HG03159 (cell line): ENCODE results near the gene SLC26A1.
"Not testable (repeated sequence)": the region's sequence is repeated elsewhere in the genome, so short reads cannot be mapped to it uniquely, and the experiment has no call there.

ENCODE experiments used
- ATAC-seq: cut with Tn5 transposase; IDR thresholded peaks from one replicate; pipeline ENCODE4 v1.9.1; 2021; ENCODE audit warnings: mild to moderate bottlenecking, moderate library complexity; ENCODE audit not compliant: unreplicated experiment

SLC26A1 gene

DNA sequence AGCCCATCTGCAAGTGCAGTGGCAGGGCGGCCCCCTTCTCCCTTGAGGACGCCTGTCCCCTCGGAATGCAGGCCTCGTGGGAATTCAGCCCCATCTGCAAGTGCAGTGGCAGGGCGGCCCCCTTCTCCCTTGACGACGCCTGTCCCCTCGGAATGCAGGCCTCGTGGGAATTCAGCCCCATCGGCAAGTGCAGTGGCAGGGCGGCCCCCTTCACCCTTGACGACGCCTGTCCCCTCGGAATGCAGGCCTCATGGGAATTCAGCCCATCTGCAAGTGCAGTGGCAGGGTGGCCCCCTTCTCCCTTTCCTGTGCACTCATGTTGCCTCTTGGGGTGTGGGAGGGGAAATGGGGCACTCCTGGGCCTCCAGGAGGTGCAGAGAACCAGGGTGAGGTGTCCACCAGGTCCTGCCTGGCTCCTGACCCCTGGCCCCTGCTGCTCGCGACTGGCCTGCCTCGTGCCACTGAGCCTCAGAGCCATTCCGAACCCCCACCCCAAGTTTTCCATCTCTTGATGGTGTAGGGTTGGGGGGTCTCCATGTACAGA is 6.8 kb upstream of the SLC26A1 start:
- ATAC-seq, result no peak

DNA sequence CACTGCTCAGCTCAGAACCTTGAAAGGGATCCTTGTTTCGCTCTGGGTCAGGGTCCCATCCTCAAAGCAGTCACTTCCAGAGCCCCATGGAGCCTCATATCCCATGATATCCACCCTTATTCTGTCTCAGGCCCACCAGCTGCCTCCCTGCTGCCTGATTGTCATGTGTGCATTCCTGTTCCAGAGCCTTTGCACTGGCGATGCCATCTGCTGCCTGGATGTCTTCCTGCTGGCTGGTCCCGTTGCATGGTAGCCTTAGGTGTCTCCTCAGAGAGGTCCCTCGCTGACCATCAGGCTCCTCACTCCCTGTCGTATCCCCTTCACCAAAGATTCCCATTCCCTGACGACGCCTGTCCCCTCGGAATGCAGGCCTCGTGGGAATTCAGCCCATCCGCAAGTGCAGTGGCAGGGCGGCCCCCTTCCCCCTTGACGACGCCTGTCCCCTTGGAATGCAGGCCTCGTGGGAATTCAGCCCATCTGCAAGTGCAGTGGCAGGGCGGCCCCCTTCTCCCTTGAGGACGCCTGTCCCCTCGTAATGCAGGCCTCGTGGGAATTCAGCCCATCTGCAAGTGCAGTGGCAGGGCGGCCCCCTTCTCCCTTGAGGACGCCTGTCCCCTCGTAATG is 6.1 kb upstream of the SLC26A1 start:
- ATAC-seq, result not testable (repeated sequence)

DNA sequence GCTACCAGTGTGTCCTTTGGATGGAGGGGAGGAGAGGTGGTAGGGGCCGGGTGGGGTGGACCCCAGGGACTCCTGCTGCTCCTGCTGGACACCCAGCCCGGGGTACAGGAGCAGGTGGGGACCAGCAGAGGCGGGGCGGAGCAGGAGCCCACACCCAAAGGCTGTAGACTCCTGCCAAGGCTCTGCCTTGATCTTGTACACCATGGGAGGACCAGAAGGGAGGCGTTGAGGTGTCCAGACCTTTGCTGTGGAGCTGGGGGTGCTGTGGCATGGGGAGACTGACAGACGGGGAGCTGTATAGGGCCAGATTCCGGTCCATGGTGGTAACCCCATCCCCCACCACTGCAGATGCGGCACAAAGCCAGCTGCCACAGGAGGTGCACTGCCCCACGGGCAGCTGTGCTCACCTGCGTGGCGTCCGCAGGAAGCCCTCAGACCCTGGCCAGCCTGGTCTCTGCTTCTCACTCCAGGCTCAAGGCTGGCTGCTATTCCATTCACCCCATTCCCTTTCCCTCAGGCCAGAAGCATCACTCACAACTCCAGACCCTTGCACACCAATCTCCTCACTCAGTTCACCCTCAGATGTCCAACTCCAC is 5.0 kb upstream of the SLC26A1 start:
- ATAC-seq, result no peak

DNA sequence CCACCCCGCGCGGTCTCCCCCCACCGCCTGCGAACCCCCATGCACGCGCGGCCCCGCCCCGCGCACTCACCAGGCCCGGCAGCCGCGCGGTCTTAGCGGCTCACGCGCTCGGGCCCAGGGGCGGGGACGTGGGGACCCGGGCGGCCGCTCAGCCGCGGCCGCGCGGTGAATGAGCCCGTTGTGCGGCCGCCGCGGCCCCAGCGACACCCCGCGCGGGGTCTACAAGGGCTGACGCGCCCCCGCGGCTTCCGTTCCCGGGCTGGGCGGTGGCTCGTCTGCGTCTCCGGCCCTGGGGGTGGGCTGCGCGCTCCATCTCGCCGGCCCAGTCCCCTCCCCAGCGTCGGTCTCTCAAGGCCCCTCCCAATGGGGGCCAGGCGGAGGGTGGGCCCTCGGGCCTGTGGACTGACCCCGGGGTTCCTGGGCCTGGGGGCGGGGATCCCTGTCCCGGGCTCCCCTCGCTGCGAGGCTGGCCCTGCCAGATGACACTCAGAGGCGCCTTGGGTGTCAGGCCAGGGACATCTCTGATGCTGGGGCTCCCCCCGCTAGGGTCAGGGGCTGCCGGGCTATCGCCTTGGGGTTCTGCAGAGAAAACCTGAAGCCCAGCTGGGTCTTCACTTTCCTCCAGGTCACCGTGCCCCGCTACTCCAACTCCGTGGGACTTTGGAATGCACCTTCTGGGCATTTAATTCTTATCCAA is 4.3 kb upstream of the SLC26A1 start:
- ATAC-seq, result no peak

DNA sequence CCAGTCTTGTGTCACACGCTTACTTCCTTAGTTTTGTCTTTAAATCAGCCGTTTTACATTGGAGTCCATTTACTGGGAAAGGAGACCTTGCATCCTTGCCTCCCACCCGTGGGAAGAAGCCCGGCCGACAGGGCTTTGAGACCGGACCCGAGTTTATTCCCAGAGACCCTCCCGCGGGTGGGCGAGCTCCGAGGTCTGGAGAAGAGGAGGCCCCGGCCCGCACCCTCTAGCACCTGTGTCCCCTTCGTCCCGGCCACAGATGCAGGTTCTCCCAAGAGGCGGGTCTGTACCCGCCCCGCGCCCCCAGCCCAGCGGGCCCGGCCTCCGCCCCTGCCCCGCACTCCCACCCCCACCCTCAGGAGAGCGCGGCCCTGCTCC is 3.8 kb upstream of the SLC26A1 start:
- no peak for ATAC-seq

DNA sequence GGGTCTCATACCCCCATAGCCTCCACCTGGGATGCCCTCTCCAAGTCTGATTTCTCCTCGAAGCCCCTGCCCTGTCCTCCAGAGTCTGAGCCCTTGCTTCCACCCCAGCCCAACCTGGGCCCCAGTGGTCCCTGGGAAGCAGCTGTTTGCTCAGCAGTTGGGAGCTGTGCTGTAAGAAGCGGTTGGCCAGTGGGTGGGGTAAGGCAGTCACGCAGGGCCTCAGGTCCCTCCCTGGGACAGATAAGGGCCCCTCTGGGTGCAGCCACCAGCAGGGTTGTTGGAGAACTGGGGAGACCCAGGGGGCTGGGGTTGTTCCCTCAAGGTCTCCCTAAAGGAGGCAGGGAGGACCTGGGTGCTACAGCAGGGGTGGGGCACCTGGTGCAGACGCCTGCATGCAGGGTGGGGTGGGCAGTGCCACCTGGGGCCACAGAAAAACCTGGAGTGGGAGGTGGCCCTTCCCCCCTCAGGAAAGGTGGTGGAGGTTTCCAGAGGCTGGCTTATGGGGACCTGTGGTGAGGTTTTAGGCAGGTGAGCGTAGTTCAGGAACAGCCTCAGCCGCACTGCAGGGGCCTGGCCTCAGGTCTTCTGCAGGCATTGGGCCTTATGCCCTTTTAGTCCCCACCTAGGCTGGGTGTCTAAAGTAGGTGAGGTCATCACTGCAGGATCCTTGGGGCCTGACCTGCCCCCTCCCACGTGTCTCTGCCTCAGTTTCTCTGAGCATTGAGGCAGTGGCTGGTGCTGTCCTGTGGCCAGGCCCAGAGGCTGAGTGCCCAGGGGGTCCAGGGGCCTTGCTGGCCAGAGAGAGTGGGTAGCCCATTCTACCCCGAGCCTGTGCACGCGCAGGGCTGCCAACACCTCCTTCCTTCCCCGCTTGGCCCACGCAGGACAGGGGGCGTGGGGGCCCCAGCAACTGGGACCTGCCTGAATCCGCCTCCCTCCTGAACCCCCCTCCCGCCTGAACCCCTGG is 3.1 kb upstream of the SLC26A1 start:
- ATAC-seq, result no peak

DNA sequence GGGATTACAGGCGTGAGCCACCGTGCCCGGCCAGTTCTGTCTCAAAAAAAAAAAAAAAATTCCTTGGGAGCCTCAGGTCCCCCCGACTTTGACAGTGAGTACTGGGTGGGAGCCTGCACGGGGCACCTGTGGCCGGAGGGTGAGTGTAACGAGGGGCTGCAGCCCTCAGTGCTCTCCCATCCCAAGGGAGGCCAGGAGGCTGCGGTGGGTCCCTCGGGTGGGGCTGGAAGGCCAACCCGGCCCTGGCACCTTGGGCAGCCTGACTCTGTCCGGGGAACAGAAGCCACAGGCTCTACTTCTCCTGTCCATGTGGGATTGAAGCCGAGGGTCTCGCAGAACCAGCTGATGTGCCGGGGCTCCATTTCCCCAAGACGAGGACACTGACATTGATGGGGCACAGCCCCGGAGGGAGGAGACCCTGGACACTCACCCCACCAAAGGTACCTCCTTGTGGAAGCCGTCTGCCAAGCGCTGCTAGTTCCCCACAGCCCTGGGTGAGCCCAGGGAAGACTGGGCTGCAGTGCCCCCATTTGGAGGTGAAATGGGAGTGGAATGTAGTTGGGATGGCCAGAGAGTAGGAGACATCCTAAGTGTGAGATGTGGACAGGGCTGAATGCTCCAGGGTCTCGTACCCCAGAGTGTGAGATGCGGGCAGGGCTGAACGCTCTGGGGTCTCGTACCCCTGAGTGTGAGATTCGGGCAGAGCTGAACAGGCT is 2.3 kb upstream of the SLC26A1 start:
- no peak for ATAC-seq

DNA sequence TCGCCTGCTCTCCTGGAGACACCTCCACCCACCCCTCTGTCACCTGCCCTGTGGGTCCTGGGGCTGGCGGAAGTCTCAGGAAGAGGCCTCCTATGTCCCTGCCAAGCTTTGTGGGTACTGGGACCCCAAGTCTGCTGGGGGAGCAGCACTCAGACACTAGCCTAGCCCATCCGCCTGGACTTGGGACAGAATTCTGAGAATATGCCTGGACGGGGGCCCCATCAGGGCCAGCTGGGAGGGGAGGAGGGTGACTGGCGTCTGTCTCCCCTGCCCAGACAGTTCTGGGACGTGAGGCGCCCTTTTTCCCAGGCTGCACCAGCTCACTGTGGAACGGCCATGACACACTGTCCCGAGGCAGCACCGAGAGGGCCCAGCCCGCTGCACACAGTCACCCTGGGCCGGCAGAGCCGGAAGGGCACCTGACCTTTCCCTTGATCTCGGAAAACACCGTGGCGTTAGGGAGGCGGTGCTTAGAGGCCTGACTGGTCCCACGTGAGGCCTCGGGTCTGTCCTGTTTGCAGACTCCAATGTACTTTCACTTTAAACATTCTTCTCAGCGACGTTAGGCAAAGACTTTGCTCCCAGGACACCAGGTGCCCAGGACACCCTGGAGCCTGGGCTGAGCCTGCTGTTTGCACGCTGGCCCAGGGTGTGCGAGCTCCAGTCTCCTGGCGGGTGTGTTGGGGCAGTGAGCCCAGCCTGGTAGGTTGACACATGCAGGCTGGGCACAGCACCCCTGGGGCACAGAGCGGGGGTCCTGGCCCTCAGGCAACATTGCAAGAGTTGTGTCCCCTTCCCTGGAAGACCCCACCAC is 700 bp downstream of the SLC26A1 start:
- ATAC-seq, result no peak

DNA sequence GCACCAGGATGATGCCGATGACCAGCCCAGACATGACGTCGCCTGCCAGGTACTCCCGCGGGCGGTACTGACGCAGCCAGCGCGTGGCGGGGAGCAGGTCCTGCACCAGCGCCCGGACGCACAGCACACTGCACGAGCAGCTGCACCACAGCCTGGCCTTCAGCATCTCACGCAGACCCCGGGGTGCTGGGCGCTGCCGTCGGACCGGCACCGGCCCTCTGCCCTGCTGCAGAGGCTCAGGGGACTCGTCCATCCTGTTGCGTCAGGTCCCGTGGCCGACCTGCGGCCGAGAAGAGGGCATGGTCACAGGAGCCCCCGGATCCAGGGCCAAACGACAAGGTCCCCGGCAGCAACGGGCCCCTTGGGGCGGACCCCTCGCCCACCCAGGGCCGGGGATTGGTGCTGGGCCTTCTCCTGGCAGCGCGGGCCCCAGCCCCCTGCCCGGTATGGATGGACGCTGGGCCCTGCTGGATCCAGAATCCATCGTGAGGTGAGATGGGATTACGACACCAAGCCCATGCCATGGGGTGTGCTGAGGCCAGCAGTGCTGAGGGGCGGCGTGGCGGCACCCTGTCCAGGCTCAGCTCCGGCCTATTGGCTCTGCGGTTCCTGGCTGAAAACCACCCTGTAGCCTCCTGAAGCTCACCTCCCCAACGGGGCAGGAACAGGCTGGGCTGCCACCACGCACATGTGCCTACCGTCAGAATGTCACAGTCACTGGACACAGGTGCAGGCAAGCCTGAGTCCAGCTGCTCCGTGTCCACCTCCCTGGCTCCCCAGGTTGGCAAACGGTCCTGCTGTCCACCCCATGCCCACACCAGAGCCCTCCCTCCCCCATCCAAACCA is 1.5 kb downstream of the SLC26A1 start:
- no peak for ATAC-seq

DNA sequence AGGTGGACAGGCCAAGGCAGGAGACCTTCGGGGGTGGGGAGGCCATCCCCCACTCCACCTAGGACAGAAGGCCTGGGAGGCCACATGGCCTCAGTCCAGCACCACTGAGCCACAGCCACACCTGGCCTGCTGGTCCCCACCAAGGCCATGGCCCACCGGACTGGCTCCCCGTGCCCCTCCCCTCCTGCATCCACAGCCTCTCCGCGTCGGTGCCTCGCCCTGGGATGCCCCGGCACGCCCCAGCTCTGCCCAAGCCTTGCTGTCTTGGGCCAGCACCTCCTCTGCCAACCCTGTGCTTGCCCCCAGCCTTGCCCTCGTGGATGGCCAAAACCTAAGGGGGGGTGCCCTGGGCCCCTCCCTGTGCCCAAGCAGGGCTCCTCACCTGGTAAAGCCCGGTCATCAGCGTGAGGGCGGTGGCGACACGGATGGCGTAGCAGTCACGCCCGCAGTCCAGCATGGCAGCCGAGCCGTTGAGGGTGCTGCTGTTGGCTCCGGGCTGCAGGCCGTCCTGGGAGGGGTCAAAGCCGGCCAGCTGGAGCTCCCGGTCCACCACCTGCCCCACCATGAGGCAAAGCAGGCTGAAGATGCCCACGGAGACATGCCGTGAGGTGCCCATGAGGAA is 2.3 kb downstream of the SLC26A1 start:
- ATAC-seq, result no peak

DNA sequence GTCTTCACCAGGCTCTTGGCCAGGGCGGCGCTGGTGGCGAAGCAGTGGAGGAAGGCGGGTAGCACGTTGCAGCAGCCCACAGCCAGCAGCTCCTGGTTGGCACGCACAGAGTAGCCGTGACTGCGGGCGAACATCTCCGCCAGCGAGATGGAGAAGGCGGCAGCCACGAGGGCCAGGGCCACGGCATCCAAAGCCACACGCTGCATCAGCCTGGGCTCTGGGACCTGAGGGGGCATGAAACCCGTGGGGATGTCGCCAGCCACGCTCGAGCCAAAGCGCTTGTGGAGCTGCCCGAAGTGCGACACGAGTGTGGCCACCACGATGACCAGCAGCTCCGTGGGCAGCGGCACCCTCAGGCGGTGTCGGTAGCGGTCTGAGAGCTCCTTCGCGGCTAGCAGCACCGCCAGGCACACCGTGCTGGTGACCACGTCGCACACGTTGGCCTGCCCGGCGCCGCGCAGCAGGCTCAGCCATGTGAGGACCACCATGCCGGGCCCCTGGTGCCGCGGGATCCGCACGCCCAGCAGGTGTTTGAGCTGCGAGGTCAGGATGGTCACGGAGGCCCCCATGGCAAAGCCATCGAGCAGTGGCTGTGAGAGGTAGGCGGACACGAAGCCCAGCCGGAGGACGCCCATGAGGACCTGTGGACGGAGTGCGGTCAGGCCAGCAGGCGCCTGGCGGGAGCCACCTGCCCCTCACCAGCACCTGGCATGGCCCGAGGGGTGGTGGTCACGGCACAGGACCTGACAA is 3.3 kb downstream of the SLC26A1 start:
- ATAC-seq, result no peak

DNA sequence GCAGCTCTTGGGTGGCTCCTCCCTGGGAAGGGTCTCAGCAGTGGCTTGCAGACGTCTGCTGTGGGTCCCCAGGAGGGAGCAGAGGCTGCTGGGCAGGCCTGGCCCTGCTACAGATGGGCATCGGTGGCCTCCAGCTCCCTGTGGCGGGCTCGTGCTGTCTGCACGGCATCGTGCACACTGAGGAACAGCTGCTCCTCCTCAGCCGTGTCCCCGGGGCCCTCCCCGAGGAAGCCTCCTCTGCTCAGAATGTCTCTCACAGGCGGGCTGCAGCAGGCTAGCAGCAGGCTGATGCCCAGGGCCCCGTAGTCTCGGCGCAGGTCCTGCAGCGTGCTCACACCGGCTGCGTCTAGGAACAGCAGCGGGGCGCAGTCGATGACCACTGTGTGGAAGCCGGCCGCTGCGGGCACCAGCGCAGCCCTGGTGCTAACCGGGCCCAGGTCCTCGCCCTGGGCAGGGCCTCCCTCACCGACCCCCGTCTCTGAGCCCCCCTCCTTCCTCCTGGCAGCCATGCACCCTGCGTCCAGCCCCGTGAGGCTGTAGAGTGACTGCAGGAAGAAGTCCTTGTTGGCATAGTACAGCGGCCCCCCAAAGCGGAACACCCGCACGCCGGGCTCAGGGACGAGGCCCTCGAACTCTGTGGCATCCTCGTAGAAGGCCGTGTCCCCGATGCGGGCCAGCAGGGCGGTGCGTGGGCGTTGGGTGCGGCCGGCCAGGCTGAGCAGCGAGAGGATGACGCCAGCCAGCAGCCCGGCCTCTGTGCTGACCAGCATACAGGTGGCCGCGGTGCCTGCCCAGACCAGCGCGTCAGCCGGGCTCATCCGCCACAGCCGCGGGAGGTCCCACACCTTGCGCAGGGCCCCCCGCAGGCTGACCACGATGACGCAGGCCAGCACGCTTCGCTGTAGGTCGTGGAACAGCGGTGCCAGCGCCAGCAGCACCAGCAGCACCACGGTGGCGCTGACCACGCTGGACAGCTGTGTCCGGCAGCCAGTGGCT is 4.2 kb downstream of the SLC26A1 start:
- ATAC-seq, result no peak

DNA sequence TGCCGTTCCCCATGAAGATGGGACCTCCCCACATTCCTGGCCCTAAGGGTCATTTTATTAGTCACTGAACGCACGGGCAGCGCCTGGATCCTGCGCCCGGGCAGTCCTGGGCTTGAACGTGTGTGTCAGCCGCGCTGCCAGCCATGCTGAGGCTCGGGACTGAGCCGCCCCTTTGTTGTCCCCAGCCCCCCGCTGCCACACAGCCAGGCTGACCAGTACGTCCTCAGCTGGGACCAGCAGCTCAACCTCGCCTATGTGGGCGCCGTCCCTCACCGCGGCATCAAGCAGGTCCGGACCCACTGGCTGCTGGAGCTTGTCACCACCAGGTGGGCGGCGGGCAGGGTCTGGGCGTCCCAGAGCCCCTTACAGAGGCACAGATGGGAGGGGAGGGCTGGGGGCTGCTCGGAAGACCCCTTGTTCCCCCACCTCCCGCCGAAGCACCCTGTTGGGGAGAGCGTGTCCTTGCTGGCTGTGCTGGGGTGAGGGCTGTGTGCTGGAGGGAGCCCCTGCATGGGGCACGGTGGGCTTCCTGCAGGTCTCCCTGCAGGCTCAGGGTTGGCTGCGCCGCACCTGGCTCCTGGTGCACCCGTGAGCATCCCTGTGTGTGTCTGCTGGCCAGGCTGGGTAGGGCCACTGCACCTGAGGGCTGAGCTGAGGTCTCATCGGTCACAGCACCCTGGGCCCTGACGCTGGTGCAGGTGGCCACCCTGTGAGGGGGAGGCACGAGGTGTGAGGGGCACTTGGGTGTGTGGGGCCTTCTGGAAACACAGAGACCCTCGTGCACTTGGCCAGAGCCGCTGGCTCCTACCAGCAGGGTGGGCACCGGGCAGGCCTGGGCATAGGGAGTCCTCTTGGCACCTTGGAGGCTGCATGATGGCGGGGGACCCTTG is 5.3 kb downstream of the SLC26A1 start:
- no peak for ATAC-seq

DNA sequence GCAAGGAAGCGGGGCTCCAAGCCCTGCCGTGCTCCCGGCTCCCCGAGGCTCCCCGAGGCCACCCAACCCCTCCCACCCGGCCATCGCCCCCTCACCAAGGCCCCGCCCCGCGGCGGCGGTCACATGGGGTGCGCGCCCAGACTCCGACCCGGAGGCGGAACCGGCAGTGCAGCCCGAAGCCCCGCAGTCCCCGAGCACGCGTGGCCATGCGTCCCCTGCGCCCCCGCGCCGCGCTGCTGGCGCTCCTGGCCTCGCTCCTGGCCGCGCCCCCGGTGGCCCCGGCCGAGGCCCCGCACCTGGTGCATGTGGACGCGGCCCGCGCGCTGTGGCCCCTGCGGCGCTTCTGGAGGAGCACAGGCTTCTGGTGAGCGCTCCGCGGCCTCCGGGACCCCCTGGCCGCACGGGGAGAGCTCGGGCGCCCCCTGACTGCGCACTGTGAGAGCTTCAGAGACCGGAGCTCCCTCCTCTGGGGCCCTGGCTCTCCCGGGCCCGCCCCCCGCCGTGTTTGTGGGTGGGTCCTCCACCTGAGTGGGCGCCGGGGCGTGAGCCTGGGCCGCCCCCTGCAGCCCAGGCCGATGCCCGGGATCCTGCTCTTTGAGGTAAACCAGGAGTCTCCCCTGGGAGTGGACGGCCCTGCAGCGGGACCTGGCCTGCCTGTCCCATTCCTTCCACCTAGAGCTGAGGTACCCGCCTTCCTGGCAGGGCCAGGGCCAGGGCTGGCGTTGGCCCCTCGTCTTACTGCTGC is 6.2 kb downstream of the SLC26A1 start, which contains the start of gene IDUA:
Gene IDUA (plus strand): TSS at position 166 of the 745 bp plus-strand sequence. CDS start 41 bp downstream, at position 207.
- peak; percentile 78 for ATAC-seq
